Glutamatergic neuron (in vitro differentiated cells): ENCODE data around the gene GPR85. TPM values are rescaled to one million over a fixed set of nuclear protein-coding genes. Genes with fewer than 3 reads are reported as not detected.

Experiments used
- DNase-seq: peaks from one replicate; pipeline ENCODE4 v3.0.0; 2022
- H3K27ac Mint-ChIP-seq: one replicate; pipeline ENCODE4 v1.8.0; 2020; ENCODE audit warnings: mild to moderate bottlenecking, mixed read lengths, inconsistent platforms; ENCODE audit not compliant: unreplicated experiment
- H3K27me3 Mint-ChIP-seq: one replicate; pipeline ENCODE4 v1.8.0; 2020; ENCODE audit warnings: mild to moderate bottlenecking, moderate library complexity, mixed read lengths, inconsistent platforms; ENCODE audit not compliant: unreplicated experiment
- H3K36me3 Mint-ChIP-seq: one replicate; pipeline ENCODE4 v1.8.0; 2020; ENCODE audit warnings: mild to moderate bottlenecking, mixed read lengths, inconsistent platforms; ENCODE audit not compliant: unreplicated experiment
- H3K4me1 Mint-ChIP-seq: one replicate; pipeline ENCODE4 v1.8.0; 2020; ENCODE audit warnings: mild to moderate bottlenecking, low read depth, mixed read lengths, inconsistent platforms; ENCODE audit not compliant: unreplicated experiment
- H3K4me3 Mint-ChIP-seq: one replicate; pipeline ENCODE4 v1.8.0; 2020; ENCODE audit warnings: mild to moderate bottlenecking, mixed read lengths, inconsistent platforms; ENCODE audit not compliant: unreplicated experiment
- H3K9me3 Mint-ChIP-seq: one replicate; pipeline ENCODE4 v1.8.0; 2020; ENCODE audit warnings: mild to moderate bottlenecking, moderate library complexity, mixed read lengths, inconsistent platforms; ENCODE audit not compliant: unreplicated experiment
- CTCF ChIP-seq: fragments of 200-600 bp; sonication (generic); IDR thresholded peaks from one replicate; pipeline ENCODE4 v1.5.0; 2021; ENCODE audit not compliant: partially characterized antibody, unreplicated experiment
- total RNA-seq: library from RNA; stranded (reverse); fragmentation: NEBNext Ultra II Directional; extraction: Animal tissue kit (Norgen Biotek cat#: 25700); gene quantifications from one replicate; pipeline ENCODE4 v1.2.1, GENCODE V29; 2021; ENCODE audit not compliant: unreplicated experiment

Gene GPR85
- total RNA-seq, 1 donor from 2014 or later, result 3.4 TPM

GRCh38 chr7:113113912-113114311 lies 27.3 kb upstream of the GPR85 start:
- Mint-ChIP-seq H3K27ac (no peak overlapping the region), H3K4me3 (no peak overlapping the region), H3K9me3 (peaks cover 1% of the 10 kb centered on the region), H3K36me3 (no peaks in the 10 kb centered on the region), H3K4me1 (peaks cover 5% of the 10 kb centered on the region), H3K27me3 (no peaks in the 10 kb centered on the region)
- no peak for DNase-seq
- TF ChIP-seq CTCF, result no peak

- H3K36me3 Mint-ChIP-seq, result no peaks in the 10 kb centered on the region
- no peaks in the 10 kb centered on the region for H3K27me3 Mint-ChIP-seq
- no peak for TF ChIP-seq CTCF
- no peaks in the 10 kb centered on the region for H3K9me3 Mint-ChIP-seq
- no peak overlapping the region for H3K27ac Mint-ChIP-seq
- no peaks in the 10 kb centered on the region for H3K4me1 Mint-ChIP-seq
- no peak for DNase-seq
- H3K4me3 Mint-ChIP-seq, result no peak overlapping the region
Measured at GRCh38 chr7:113109718-113110117, 23.1 kb upstream of the GPR85 start.

- Mint-ChIP-seq H3K27me3 (no peaks in the 10 kb centered on the region), H3K9me3 (no peaks in the 10 kb centered on the region), H3K36me3 (no peaks in the 10 kb centered on the region), H3K4me1 (no peaks in the 10 kb centered on the region), H3K4me3 (no peak overlapping the region), H3K27ac (no peak overlapping the region)
- DNase-seq, result no peak
- TF ChIP-seq CTCF, result no peak
Measured at GRCh38 chr7:113100121-113100603, 13.5 kb upstream of the GPR85 start.

GRCh38 chr7:113099284-113099919 lies 12.8 kb upstream of the GPR85 start:
- TF ChIP-seq CTCF, result no peak
- H3K4me3 Mint-ChIP-seq, result no peak overlapping the region

GRCh38 chr7:113094517-113095249 lies 8.1 kb upstream of the GPR85 start:
- DNase-seq, result no peak
- TF ChIP-seq CTCF, result no peak
- Mint-ChIP-seq H3K36me3 (no peaks in the 10 kb centered on the region), H3K4me1 (no peaks in the 10 kb centered on the region), H3K27ac (no peak overlapping the region), H3K4me3 (no peak overlapping the region), H3K27me3 (no peaks in the 10 kb centered on the region), H3K9me3 (peaks cover 3% of the 10 kb centered on the region)

More at GRCh38 chr7:113099284-113099919, 12.8 kb upstream of the GPR85 start:
- Mint-ChIP-seq H3K27ac (no peak overlapping the region), H3K9me3 (no peaks in the 10 kb centered on the region), H3K4me1 (no peaks in the 10 kb centered on the region), H3K27me3 (no peaks in the 10 kb centered on the region), H3K36me3 (no peaks in the 10 kb centered on the region)
- DNase-seq, result no peak
